ENCODE data around the gene NXPH4.

NXPH4 gene

DNA sequence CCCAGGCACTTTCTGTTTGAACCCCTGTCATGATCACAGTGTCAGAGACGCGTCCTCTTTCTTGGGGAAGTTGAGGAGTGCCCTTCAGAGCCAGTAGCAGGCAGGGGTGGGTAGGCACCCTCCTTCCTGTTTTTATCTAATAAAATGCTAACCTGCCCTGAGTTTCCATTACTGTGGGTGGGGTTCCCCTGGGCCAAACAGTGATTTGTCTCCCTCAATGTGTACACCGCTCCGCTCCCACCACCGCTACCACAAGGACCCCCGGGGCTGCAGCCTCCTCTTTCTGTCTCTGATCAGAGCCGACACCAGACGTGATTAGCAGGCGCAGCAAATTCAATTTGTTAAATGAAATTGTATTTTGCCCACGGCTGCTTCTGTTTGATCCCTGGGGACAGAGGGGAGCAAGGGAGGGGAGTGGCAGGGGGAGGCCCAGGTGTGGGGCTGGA lies 18.0 kb downstream of the NXPH4 start:
- FAIRE-seq = no peak

DNA sequence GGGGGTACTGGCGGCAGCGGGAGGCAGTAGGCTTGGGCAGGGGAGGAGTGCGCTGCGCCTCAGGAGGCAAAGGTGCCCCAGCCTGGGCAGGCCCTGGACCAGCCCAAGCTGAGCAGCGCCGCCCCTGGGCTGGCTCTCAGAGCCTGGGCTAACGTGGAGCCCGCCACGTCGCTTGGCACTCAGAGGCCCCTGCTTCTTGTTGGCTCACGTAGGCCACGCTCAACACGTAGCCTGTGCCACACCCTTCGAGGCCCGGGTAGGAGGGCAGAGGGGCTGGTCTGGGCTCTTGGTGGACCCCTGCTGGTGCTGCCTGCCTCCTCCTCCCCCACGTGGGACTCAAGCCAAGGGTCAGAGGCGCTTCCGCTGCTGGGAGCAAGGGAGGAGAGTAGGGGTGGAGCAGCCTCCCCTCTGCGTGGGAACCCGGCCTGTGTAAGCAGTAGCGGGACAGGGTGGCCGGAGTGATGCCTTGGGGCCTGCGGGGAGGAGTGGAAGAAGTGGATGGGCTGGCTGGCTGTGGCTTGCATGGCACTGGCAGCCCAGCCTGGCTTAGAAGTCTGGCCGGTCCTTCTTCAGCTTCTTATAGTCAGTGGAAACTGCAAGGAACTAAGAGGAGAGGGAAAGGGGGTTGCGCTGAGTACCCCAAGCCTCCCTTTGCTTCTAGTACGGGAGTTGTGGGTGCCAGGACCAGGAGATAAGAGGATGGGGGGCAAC lies 18.6 kb downstream of the NXPH4 start:
- FAIRE-seq = no peak

GRCh38 chr12:57235728-57236131 lies 19.1 kb downstream of the NXPH4 start:
- FAIRE-seq = no peak

- no peak for FAIRE-seq
These were observed 19.8 kb downstream of the NXPH4 start for GRCh38 chr12:57236201-57236924.

DNA sequence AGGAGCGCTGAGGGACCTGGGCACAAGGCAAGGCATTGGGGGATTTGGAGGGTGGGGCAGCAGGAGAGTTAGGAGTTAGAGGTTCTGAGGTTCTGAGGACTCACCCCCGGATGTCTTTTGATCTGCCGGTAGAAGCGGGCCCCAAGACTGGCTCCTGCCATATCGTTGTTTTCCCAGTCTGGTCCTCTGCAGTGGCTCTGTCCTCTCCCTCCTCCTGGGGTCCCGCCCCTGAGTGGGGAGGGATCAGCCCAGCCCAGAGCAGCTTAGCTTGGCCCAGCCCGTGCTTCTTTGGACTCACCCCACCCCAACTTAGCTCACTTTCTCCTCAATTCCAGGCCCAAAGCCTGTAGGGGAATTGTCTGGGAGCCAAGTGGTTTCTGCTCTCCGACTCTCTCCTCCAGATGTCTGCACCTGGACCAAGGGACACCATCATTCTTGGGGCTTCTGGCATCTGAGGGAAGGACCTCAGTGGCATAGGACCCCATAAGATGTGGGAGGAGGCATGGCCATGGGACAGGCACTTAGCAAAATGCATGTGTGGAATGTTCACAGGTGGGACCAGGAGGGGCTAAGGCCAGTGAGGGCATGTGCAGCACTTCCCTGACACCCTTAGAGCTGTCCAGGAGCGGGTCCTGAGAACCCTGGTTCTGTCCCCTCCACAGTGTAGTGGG lies 20.5 kb downstream of the NXPH4 start:
- FAIRE-seq = no peak

- no peak for FAIRE-seq
These were observed 21.0 kb downstream of the NXPH4 start for GRCh38 chr12:57237596-57237931.

- no peak for FAIRE-seq
These were observed 21.6 kb downstream of the NXPH4 start for GRCh38 chr12:57237932-57238853.

GRCh38 chr12:57238854-57239554 lies 22.4 kb downstream of the NXPH4 start:
- FAIRE-seq = no peak

- no peak for FAIRE-seq
These were observed 23.0 kb downstream of the NXPH4 start for GRCh38 chr12:57239587-57240065.

GRCh38 chr12:57240066-57240921 lies 23.7 kb downstream of the NXPH4 start:
- FAIRE-seq = no peak

- FAIRE-seq = no peak
These were observed 24.4 kb downstream of the NXPH4 start for GRCh38 chr12:57240926-57241401.

DNA sequence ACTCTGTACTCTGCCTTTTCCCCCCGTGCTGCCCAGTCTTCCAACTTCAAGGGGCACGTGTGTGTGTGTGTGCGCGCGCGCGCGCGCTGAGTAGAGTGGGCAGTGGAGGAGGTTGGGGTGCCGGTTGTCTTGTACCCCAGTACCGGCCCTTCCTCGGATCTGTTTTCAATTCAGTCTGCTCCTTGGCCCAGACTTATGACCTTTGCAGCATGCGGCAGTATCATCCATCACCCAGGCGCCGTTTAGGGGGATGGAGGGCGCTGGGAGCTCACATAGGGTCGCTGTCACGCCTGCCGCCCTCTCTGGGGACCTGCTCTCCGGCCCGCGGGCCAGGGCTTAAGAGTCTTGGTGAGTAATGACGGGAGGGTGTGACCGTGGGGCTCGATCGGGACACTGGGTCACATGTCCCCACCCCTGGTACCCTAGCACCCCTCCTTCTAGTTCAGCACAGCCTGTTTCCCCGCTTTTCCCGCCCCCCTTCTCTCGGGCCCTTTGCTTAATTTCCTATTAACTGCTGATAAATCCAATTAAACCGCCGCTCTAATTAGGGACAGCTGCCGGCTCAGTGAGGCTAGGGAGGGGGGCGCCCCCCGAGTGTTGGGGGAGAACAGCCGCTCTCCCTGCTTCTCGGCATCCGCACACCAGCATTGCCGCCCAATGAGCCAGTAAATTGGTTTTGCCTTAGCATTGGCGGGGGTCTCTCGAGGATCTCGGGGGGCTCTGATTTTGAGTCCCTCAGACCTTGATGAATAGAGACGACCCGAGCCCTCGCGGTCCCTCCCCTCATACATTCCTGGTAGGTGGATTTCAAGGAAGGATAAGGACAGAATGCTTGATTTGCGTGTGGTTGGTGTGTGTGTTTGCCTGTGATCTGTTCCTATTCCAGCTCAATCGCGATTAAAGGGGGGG lies 25.1 kb downstream of the NXPH4 start:
- no peak for FAIRE-seq

DNA sequence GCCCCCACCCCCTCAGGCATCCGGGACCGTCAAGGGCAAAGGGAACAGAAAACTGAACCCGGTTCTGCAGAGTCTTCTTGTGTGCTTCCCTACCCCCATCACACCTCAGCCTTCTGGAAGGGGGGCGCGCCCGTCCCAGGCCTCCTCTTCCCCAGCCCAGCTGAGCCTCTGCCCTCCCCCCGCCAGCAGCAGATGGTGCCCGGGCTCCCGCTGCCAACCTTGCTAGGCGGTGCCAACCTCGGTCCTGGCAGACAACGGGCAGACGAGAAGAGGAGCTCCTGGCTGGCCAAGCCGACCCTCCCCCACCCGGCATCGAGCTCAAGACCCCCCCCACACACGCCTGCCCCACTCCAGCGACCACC lies 25.7 kb downstream of the NXPH4 start:
- no peak for FAIRE-seq

DNA sequence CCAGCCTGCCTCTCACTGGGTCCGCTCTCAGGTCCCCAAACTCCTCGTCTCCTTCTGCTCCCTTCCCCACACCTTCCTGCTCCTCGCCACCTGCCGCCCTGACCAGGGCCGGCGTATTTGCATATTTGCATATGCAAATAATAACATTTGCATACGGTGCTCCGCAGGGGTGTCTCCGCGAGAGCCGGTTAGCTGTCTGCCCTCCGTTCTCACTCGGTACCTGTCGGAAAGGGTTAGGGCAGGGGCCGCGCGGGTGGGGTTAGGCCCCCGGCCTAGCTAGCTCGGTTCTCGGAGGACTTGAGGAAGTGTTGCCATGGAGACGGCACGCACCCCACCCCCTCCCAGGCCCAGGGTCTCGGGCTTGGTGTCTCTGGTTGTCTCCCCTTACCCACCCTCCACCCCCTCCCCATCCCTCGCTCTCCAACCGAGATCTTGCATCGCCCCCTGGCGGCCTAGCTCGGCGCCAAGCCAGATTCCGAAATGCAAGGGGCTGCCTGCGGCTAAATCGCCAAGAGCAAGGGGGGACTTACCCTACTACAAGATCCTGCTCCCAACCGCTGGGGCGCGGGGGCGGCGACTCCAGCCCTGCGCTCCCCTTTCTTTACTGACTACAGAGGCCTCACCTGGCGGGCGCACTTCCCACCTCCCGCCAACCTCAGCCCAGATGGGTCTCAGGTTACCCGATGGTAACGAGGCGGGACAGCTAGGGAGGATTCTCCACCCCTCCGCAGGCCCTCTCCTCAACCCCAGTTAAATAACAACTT lies 26.3 kb downstream of the NXPH4 start:
- FAIRE-seq = no peak

DNA sequence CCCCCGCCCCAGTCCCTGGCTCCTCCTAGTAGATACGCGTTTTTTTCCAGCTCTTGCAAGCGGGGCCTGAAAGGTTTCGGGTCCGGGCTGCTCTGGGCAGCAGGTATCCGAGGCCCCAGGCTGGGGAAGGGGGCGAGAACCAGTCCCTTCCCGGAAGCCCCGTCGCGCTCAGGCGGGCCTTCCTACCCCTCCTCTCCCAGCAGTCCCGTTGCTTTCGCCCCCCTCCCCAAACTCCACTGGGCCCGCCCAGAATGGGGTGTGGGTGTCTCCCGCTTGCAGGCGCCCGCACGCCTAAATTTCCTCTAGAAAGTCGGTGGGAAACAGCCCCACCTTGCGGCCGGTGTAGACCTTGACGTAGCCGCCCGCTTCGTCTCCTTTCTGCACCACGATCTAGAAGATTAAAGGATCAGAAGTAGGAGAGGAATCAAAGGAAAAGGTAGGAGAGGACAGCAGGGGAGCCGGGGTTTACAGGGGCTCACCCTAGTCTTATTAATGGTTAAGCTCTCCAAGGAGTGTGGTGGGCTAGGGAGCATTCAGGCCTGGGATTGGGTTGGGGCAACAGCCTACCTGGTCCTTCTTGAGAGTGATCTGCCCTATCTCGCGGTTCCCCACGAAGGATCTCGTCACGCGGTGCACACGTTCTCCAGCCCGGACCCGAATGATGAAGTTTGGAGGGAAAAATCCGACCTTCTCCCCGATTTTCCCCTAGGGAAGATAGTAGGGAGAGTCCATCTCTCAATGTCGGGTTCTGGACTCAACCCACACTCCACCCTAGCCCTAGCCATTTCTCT lies 27.1 kb downstream of the NXPH4 start:
- FAIRE-seq = no peak

DNA sequence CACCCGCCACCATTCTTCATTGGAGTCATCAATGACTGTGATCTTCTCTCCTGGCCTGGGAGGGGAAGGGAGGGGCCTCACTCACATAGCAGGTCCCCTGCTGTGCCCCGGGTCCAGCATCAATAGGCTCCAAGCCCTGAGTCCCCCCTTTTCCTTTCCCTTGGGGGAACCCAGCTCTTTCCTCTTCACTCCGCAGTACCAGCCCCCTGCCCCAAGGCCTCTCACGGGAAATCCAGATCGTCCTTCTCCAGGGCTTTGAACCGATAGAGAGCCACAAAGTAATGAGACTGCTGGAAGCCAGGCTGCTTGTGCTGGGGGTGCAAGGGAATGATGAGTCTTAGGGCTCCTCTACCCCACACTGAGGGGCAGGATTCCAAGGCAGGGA lies 27.7 kb downstream of the NXPH4 start:
- no peak for FAIRE-seq

DNA sequence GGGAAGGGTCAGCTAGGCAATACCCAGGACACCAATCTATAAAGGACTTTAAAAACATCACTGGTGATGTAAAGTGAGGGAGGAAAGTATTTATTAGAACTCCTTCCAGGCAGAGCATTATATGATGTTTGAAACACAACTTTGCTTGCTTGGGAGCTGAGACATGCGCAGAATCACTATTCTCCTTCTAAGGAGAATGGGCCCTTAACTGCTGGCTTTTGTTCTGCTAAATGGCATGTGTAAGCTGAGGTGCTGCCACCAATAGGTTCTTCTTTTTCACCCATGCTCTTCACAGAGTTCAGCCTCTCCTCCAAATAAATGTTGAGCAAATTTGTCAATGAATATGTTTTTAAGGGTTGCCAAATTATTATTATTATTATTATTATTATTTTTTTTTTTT lies 30.4 kb downstream of the NXPH4 start:
- FAIRE-seq = no peak
